Caco-2 (cell line): ENCODE measurements around the gene SACS. TPM values are rescaled to one million over a fixed set of nuclear protein-coding genes. Genes with fewer than 3 reads are reported as not detected.

Experiments
- BruUV-seq: library from RNA; stranded (reverse); fragments of 400-500 nt; replicated peaks from 2 replicates; lab custom pipeline; 2021; lab: Mats Ljungman, UMichigan
- CTCF ChIA-PET: fragments of 300-600 bp; sonication (Branson Sonifier 250); formaldehyde crosslinking; loops from one replicate; lab custom pipeline; 2022; ENCODE audit warnings: antibody characterized with exemption; lab: Charles Lee
- POLR2A ChIA-PET: fragments of 300-600 bp; sonication (Branson Sonifier 250); formaldehyde crosslinking; loops from one replicate; lab custom pipeline; 2022; ENCODE audit warnings: antibody characterized with exemption; lab: Charles Lee
- DNase-seq, 2 experiments: peaks; one replicate each; pipeline versions ENCODE4 v3.0.0 to v3.0.0-alpha.2; 2020 to 2022
- H3K27me3 ChIP-seq: replicated peaks from 2 replicates; pipeline ENCODE4 v1.6.0; 2011; ENCODE audit warnings: low read length; ENCODE audit not compliant: control insufficient read depth, insufficient read depth
- H3K36me3 ChIP-seq: 2 replicates; pipeline ENCODE4 v1.5.1; 2011; ENCODE audit warnings: low read length; ENCODE audit not compliant: control insufficient read depth, insufficient read depth
- H3K4me1 ChIP-seq: fragments of 250-450 bp; sonication (Bioruptor Pico); 2 replicates; pipeline ENCODE4 v1.5.1; 2020; ENCODE audit warnings: mild to moderate bottlenecking
- H3K4me3 ChIP-seq: 2 replicates; pipeline ENCODE4 v1.5.1; 2011; ENCODE audit warnings: low read depth, mild to moderate bottlenecking, control low read depth, low read length
- H3K9me3 ChIP-seq: fragments of 250-450 bp; sonication (Bioruptor Pico); 2 replicates; pipeline ENCODE4 v1.5.1; 2020; ENCODE audit warnings: mild to moderate bottlenecking, moderate library complexity
- H3K27ac Mint-ChIP-seq: one replicate; pipeline ENCODE4 v1.8.0; 2022; ENCODE audit warnings: mixed read lengths; ENCODE audit not compliant: unreplicated experiment
- H3K27me3 Mint-ChIP-seq: one replicate; pipeline ENCODE4 v1.8.0; 2022; ENCODE audit warnings: mixed read lengths; ENCODE audit not compliant: insufficient read depth, unreplicated experiment
- H3K36me3 Mint-ChIP-seq: one replicate; pipeline ENCODE4 v1.8.0; 2022; ENCODE audit warnings: mild to moderate bottlenecking, mixed read lengths; ENCODE audit not compliant: insufficient read depth, unreplicated experiment
- H3K4me1 Mint-ChIP-seq: one replicate; pipeline ENCODE4 v1.8.0; 2022; ENCODE audit warnings: low read depth, mixed read lengths; ENCODE audit not compliant: unreplicated experiment
- H3K4me3 Mint-ChIP-seq: one replicate; pipeline ENCODE4 v1.8.0; 2022; ENCODE audit warnings: mild to moderate bottlenecking, moderate library complexity, mixed read lengths; ENCODE audit not compliant: unreplicated experiment
- H3K9me3 Mint-ChIP-seq: one replicate; pipeline ENCODE4 v1.8.0; 2022; ENCODE audit warnings: mixed read lengths; ENCODE audit not compliant: unreplicated experiment
- CTCF ChIP-seq, 2 experiments: fragments of 200-600 bp in 1 of 2; IDR thresholded peaks; 1 replicate in 1 of 2; 2 replicates in 1 of 2; pipeline versions ENCODE4 v1.5.1 to v1.8.0; 2011 to 2022; ENCODE audit warnings: antibody characterized with exemption in 1 of 2, control low read depth in 1 of 2, inconsistent platforms in 1 of 2, low read depth in 1 of 2, low read length in 1 of 2, mild to moderate bottlenecking in 1 of 2, moderate library complexity in 1 of 2; ENCODE audit not compliant: insufficient read depth in 1 of 2, severe bottlenecking in 1 of 2, unreplicated experiment in 1 of 2
- intact Hi-C: fragments of 100-400 bp; cut with micrococcal nuclease; formaldehyde crosslinking; loops from one replicate; pipeline ENCODE4 v1.10.0; 2022; ENCODE audit not compliant: unreplicated experiment
- total RNA-seq: library from RNA; stranded (reverse); gene quantifications from 2 replicates; pipeline ENCODE4 v1.2.3, GENCODE V29; 2022

Gene SACS
- total RNA-seq, 1 experiment from 2014 or later: 4.5 TPM

GRCh38 chr13:23377983-23378632 lies 55.4 kb downstream of the SACS start:
- no peak for DNase-seq
- Histone ChIP-seq H3K9me3 (no peaks in the 10 kb centered on the region), H3K27me3 (no peaks in the 10 kb centered on the region), H3K36me3 (no peaks in the 10 kb centered on the region), H3K4me1 (peaks cover 12% of the 10 kb centered on the region; the same call in 1 of the 2 replicates), H3K4me3 (no peak overlapping the region)
- Mint-ChIP-seq H3K27ac (no peak overlapping the region), H3K4me1 (peaks cover 5% of the 10 kb centered on the region), H3K36me3 (no peaks in the 10 kb centered on the region), H3K9me3 (no peaks in the 10 kb centered on the region), H3K4me3 (no peak overlapping the region), H3K27me3 (peaks cover 11% of the 10 kb centered on the region)
- CTCF ChIA-PET: no interaction called here
- no peak for TF ChIP-seq CTCF (IDR thresholded peaks at IDR 0.05; ENCODE audit: insufficient read depth in 1 of 2, low read depth in 1 of 2, low read length in 1 of 2, severe bottlenecking in 1 of 2, unreplicated experiment in 1 of 2)
- no TSS peak for BruUV-seq
- POLR2A ChIA-PET: no interaction called here
- intact Hi-C loops: loop anchor here (5.0 to 10.0 kb wide), 2 partner anchors 54 to 197 kb away; partner anchors contain the start of genes SACS and TNFRSF19

DNA sequence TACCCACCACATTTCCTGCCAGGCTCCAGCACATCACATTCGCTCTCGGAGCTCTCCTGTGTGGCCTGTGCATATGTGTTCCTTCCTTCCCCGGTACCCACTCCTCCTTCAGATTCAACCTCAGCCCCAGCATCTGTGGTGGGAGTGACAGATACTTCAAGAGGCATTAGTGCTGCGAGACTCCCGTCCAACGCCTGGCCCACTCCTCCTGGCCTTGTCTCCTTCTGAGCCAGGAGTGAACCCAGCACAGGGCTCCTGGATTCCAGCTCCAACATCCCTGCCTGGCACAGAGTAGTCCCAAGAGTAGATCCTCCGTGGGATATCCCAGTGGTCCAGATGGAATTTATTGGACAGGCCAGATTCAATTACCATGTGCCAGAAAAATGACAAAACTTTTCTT lies 55.9 kb downstream of the SACS start:
- Histone ChIP-seq H3K4me1 (peaks cover 12% of the 10 kb centered on the region; the same call in 1 of the 2 replicates), H3K4me3 (no peak overlapping the region), H3K36me3 (no peaks in the 10 kb centered on the region), H3K9me3 (no peaks in the 10 kb centered on the region), H3K27me3 (no peaks in the 10 kb centered on the region)
- Mint-ChIP-seq H3K4me3 (no peak overlapping the region), H3K36me3 (no peaks in the 10 kb centered on the region), H3K9me3 (no peaks in the 10 kb centered on the region), H3K4me1 (peaks cover 5% of the 10 kb centered on the region), H3K27me3 (peaks cover 11% of the 10 kb centered on the region), H3K27ac (no peak overlapping the region)
- no peak for TF ChIP-seq CTCF (IDR thresholded peaks at IDR 0.05; ENCODE audit: insufficient read depth in 1 of 2, low read depth in 1 of 2, low read length in 1 of 2, severe bottlenecking in 1 of 2, unreplicated experiment in 1 of 2)
- no TSS peak for BruUV-seq
- intact Hi-C loops: loop anchor here (5.0 to 10.0 kb wide), 2 partner anchors 55 to 197 kb away; partner anchors contain the start of genes SACS and TNFRSF19
- DNase-seq: no peak
- ChIA-PET POLR2A (no interaction called here), CTCF (no interaction called here)

DNA sequence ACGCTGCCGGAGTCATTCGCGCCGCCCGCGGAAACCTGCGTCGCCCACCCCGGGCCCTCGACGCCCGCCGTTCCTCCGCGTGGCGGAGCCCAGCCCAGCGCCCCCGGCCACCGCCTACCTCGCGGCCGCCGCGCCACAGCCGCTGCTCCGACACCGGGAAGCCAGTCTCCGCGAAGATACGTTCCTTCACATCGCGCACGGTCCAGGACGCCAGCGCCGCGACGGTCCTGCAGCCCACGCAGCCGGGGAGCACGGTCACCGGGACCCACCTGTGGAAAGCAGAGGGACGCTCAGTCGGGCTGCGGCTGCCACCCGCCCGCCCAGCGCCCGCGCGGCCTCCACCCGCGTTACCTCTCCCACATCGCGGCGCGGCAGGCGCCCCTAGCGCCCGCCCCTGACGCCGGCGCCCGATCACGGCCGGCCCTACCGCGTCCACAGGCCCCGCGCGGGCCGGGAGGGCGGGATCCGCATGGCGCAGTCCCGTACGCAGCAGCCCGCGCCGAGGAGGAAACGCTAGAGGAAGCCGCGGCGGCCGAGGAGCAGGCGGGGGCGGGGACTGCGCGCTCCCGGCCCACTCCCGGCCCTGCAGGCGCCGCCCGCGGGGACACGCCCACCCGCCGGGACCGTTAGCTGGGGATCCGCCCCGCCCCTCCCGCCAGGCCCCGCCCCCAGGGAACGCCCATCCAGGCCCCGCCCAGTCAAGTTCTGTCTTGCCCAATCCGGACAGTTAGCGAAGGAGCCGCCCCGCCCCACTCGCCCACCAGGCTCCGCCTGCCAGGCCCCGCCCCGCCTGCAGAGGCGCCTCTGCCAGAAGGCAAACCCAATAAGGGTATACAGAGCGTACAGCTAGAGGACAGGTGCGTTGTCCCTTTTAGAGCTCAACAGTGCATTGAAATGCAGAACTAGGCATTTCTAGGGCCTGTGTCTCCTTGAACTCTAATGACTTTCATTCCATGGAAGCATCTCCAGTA lies 58.2 kb downstream of the SACS start:
- Mint-ChIP-seq H3K27me3 (peaks cover 8% of the 10 kb centered on the region), H3K4me3 (peak overlapping the region; percentile 63), H3K9me3 (no peaks in the 10 kb centered on the region), H3K4me1 (peaks cover 5% of the 10 kb centered on the region), H3K36me3 (peaks cover under 1% of the 10 kb centered on the region), H3K27ac (no peak overlapping the region)
- no TSS peak for BruUV-seq
- H3K4me3 ChIP-seq: peak overlapping the region; percentile 70
- peaks cover 12% of the 10 kb centered on the region; the same call in 1 of the 2 replicates for H3K4me1 ChIP-seq
- H3K27me3 ChIP-seq: no peaks in the 10 kb centered on the region
- H3K36me3 ChIP-seq: no peaks in the 10 kb centered on the region
- DNase-seq: peak; percentile 94 to 96
- intact Hi-C loops: loop anchor here (5.0 to 10.0 kb wide), 2 partner anchors 57 to 200 kb away; partner anchors contain the start of genes SACS and TNFRSF19
- POLR2A ChIA-PET: interaction anchor here (0.6 kb wide), 1 partner anchor 808 kb away, joined by 3 read pairs; no protein-coding TSS in a partner anchor
- peak in 1 of 2 experiments; percentile 15 for TF ChIP-seq CTCF (IDR thresholded peaks at IDR 0.05; ENCODE audit: insufficient read depth in 1 of 2, low read depth in 1 of 2, low read length in 1 of 2, severe bottlenecking in 1 of 2, unreplicated experiment in 1 of 2)
- CTCF ChIA-PET: interaction anchor here (0.6 to 1.2 kb wide), 2 partner anchors 25 to 58 kb away, joined by 4 to 5 read pairs; no protein-coding TSS in a partner anchor
- no peaks in the 10 kb centered on the region for H3K9me3 ChIP-seq
